HG03342 (cell line): ENCODE results near the gene ENOX1.

Experiments used
- ATAC-seq: cut with Tn5 transposase; IDR thresholded peaks from one replicate; pipeline ENCODE4 v1.9.1; 2021; ENCODE audit warnings: mild to moderate bottlenecking, moderate library complexity; ENCODE audit not compliant: unreplicated experiment

Gene ENOX1

DNA sequence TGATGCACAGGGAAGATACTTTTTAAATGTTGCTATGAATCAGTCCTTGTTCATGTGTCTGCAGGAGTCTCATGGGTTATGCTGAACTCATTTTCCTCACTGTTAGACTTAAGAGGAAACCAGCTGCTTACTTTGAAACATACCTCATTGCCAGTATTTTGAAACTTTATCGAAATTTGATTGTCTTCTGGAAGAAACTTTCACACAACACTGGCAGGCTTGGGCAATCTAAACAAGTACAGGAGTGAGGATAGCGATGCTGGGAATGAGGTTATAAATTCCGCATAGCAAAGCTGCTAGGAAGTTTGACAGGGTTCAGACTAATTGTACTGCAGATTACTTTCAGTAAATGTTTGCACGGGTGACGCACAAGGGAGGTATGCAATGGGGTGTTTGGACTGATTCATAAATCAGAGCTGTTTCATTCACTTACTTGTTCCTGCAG lies 517.7 kb downstream of the ENOX1 start:
- no peak for ATAC-seq

GRCh38 chr13:43268632-43269031 lies 518.1 kb downstream of the ENOX1 start:
- no peak for ATAC-seq

GRCh38 chr13:43267916-43268315 lies 518.9 kb downstream of the ENOX1 start:
- no peak for ATAC-seq

DNA sequence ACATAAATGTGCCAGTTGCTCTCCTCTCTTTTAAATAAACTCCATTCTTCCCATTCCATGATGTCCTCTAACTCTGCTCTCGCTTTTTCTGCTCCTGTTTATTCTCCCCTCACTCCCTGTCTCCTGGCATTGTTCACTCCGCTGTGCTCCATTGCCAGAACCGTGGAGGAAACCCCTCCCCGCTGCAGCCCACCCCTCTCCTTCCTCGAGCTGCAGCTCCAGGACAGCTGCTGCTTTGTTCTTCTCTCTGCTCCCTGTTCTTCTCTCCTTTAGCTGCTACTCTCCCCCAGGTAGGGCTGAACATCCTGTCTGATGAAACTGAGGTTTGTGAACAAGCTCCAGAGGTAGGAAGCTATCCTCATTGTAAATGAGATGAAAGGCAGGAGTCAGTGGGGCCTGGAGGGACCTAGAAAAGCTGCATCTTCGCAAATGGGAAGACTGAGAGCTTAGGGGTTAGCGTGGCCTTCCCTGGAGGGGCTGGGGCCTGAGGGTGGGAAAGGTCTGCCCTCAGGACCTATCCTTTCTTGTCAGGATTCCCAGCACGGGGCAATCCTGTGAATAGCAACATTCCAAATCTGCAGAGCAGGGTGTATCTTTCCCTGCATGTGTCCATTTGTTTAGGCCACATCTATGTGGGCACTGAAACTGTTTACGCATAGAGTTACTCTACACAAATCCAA lies 519.7 kb downstream of the ENOX1 start:
- ATAC-seq = no peak

DNA sequence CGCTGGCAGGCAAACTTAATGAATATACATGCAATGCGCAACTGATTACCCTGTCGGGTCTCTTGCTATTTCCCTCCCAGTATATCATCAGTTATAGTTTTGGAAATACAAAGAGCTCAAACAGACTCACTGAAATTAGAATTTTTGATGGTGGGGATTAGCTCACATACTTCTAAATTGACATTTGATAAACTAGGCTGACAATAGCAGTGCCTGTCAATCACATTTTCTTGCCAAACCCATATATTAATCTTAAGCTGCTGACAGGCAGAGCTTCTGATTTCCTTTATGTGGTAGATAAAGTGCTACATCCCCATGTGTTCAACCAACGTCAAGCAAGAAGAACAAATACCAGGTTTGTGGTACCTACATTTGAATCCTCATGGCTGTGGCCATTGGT lies 521.7 kb downstream of the ENOX1 start:
- no peak for ATAC-seq

- no peak for ATAC-seq
Measured at GRCh38 chr13:43264458-43264857, 522.3 kb downstream of the ENOX1 start.

DNA sequence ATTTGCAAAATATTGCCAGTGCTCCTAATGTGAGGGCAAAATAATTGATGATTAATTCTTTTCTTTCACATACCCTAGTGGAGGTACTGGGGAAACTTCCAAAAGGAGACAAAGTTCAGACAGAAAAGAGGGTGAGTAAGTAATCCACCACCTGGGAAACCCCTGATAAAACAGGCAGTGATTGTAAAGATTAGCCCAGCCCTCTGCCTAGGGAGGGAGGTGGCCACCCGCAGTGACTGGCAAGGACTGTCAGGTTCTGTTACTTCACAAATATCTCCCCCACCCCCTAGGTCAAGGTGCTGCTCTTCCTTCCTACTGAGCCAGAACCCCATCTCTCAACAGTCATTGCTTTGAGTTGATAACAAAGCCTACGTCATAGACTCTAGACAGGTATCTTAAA lies 523.7 kb downstream of the ENOX1 start:
- no peak for ATAC-seq

- ATAC-seq = no peak
Measured at GRCh38 chr13:43260999-43261398, 525.8 kb downstream of the ENOX1 start.

GRCh38 chr13:43258771-43259170 lies 528.0 kb downstream of the ENOX1 start:
- no peak for ATAC-seq

- no peak for ATAC-seq
Measured at GRCh38 chr13:43257765-43258164, 529.0 kb downstream of the ENOX1 start.

DNA sequence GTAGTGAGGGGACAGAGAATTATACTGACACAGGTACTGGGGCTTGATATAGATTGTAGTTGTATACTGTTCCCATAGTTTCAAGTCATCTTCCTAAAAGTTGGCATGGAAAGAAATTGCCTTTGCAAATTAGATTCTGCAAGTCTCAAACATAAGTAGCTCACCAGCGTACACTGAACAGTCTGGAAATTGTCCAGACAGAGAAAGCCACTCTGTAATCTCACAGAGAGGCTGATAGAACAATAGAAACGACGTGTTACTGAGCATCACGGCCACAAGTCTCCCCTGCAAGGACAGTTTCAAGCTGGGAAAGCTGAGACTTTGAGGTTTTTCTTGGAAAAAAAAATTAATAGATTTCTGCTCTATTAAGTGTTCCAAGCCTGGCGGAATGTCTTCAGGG lies 534.8 kb downstream of the ENOX1 start:
- ATAC-seq = no peak

GRCh38 chr13:43246382-43246781 lies 540.4 kb downstream of the ENOX1 start:
- no peak for ATAC-seq

DNA sequence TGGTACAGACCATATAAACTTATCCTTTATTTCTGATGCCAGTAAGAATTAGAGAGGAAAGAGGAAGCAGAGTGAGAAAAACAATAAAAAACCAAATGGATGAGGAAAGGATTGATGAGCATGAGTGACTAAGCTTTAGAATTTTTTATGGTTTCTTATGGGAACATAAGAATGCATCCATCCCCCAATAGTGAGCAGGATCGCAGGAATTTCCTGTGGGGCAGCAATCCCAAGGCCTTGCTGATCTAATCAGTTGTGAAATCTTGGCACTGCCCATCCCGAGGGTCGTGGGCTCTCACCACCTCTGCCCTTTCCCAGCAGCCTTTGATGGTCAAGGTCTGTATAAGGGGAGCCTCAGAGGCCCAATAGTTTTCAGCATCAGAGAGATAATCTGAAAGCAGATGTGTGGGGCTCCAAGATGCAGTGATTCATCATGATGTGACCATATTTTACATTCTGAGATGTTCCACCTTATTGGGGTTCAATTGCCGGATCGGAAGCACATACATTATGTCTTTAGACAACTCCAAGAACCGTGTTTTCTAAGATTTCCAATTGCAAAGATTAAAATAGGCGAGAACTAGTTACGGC lies 541.3 kb downstream of the ENOX1 start:
- no peak for ATAC-seq

GRCh38 chr13:43244481-43244880 lies 542.3 kb downstream of the ENOX1 start:
- no peak for ATAC-seq

- ATAC-seq = no peak
Measured at GRCh38 chr13:43243711-43244110, 543.1 kb downstream of the ENOX1 start.

DNA sequence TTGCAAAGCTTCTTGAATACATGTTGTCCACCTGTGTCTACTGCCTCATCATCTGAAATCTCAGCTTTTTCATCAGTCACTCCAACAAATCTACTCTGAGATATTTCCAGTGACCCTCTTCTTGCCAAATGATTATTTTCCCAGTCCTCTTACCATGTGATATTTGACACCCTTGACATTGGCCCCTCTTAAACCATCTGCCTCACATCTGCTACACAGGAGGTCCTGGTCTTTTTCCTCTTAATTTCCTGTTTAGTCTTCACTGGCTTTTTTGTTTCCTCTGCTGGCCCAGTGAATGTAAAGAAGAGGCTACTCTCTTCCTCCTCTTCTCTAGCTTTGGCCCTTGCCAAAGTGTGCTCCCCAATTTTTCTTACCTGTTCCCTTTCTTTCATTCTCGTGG lies 544.7 kb downstream of the ENOX1 start:
- no peak for ATAC-seq

- peak; percentile 91 for ATAC-seq
Measured at GRCh38 chr13:43240278-43240677, 546.5 kb downstream of the ENOX1 start.

DNA sequence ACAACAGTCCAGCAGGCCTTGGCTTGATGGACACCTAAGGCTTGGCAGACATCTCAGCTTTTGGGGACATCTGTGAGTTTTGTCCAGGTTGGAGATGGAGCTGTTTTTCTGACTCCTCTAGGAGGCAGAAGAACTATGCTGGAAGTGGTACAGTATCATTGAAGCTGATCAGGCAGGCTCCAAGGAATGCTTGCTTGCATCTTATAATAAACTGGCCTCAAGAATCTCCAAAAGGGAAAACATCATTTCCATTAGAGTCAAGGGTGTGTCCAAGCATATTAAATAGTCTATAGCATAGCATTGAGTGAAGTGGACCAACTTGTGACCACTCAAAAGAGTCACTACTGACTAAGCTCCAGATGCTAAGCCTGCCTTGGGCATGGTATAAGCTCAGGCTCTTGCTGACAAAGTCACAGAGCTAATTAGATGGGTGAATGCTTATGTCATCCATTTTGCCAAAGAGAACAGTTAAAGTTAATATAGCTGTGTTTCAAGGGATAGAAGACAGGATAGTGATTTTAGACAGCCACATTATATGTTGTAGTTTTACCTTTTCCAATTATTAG lies 547.4 kb downstream of the ENOX1 start:
- ATAC-seq = no peak

- ATAC-seq = no peak
Measured at GRCh38 chr13:43238341-43239083, 548.3 kb downstream of the ENOX1 start.

- no peak for ATAC-seq
Measured at GRCh38 chr13:43237616-43238015, 549.2 kb downstream of the ENOX1 start.

- no peak for ATAC-seq
Measured at GRCh38 chr13:43235028-43235427, 551.7 kb downstream of the ENOX1 start.

- ATAC-seq = no peak
Measured at GRCh38 chr13:43232873-43233265, 553.9 kb downstream of the ENOX1 start.
